ENCODE measurements around the gene HPSE2.

- TF ChIP-seq CTCF (IDR thresholded peaks at IDR 0.05; ENCODE audit: borderline replicate concordance, extremely low read depth, low read length, poor library complexity, severe bottlenecking), result no peak
- no peak for TF ChIP-seq EZH2 (IDR thresholded peaks at IDR 0.05; ENCODE audit: borderline replicate concordance, low read depth, low read length, severe bottlenecking)
These were observed 801.5 kb downstream of the HPSE2 start for GRCh38 chr10:98433881-98434732.

Data from DND-41 (cell line).